NCI-H774 (cell line): ENCODE results near the gene HARS1.
"Not testable (repeated sequence)": the region's sequence is repeated elsewhere in the genome, so short reads cannot be mapped to it uniquely, and the experiment has no call there.

Experiments used
- DNase-seq: peaks from one replicate; lab custom pipeline; 2025; lab: John Stamatoyannopoulos, UW

HARS1 gene

GRCh38 chr5:140674629-140675028 is 16.5 kb downstream of the HARS1 start:
- no peak for DNase-seq

GRCh38 chr5:140674211-140674610 is 17.0 kb downstream of the HARS1 start:
- DNase-seq: no peak

- no peak for DNase-seq
Observed at GRCh38 chr5:140673187-140673976, 17.8 kb downstream of the HARS1 start, which contains the start of gene DND1. Gene DND1 (minus strand): TSS chr5:140673576. CDS start chr5:140673542, 34 bp downstream.

- DNase-seq: no peak
Observed at GRCh38 chr5:140672455-140673186, 18.5 kb downstream of the HARS1 start.

- DNase-seq: no peak
Observed at GRCh38 chr5:140671472-140672125, 19.6 kb downstream of the HARS1 start.

DNA sequence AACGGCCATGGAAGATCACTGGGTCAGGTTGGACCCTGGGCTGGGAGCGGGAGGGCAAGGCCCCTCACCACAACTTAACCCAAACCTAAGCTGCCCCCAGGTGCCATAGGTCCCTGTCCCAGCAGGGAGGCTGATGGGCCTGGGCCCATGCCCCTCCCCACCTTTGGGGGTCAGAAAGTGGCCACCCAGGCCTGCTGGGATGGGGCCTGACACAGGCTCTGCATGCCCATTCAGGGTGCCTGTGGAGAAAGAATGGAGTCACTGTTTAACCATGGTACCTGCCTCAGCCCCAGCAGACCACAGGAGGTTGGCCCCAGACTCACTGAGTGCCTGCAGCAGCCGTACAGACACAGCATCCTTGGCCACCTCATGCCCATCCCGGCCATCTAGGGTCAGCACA is 20.1 kb downstream of the HARS1 start:
- not testable (repeated sequence) for DNase-seq

GRCh38 chr5:140664359-140665119 is 26.6 kb downstream of the HARS1 start, which contains the start of gene WDR55:
Gene WDR55 (plus strand): TSS chr5:140664904. CDS start chr5:140664913, 9 bp downstream.
- peak; percentile 91 for DNase-seq

DNA sequence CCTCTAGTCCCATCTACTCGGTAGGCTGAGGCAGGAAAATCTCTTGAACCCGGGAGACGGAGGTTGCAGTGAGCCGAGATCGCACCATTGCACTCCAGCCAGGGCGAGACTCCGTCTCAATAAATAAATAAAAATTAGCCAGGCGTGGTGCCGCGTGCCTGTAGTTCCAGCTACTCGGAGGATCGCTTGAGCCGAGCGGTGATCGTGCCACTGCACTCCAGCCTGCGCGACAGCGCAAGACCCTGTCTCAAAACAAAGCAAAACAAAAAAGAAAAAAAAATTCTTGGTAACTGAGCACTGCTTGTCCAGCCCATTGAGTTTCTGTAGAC is 27.2 kb downstream of the HARS1 start:
- DNase-seq: no peak

DNA sequence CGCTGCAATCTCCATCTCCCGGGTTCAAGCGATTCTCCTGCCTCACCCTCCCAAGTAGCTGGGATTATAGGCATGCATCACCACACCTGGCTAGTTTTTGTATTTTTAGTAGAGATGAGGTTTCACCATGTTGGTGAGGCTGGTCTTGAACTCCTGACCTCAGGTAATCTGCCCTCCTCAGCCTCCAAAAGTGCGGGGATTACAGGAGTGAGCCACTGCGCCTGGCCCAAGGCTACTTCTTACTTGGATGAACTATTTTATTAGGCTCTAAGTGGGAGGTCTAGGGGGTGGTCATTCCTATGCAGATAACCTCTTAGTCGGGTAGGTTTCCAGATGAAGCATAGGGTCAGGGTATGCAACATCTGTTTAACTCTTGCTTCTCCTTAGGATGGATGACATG is 30.8 kb downstream of the HARS1 start:
- not testable (repeated sequence) for DNase-seq

DNA sequence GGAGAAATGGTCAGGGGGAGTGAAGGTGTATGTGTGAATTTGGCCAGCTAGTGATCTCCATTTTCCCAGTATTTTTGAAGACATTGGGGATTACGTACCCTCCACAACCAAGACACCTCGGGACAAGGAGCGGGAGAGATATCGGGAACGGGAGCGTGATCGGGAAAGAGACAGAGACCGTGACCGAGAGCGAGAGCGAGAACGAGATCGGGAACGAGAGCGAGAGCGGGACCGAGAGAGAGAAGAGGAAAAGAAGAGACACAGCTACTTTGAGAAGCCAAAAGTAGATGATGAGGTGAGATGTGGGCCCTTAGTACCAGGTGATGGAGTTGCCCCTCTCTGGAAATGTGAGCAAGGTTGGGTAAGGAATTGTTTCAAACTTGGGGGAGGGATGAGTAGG is 32.3 kb downstream of the HARS1 start:
- no peak for DNase-seq

DNA sequence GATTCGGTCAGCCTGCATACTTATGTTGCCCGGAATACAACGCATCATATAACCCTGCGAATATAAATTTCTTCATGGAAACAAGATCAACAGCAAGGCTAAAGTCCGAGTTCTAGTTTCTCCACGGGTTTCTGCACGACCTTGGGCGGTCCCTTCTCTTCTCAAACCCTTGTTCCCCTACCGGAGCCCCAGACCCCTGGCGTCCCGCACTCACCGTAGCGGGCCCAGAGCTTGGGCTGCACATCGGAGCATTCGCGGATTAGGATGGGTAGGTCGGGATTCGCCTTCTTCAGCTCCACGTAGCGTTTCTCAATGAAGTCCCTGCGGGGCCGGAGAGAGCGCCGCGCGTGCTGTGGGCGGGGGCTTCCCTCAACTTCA is 44.1 kb downstream of the HARS1 start:
- DNase-seq: no peak

- no peak for DNase-seq
Observed at GRCh38 chr5:140642718-140643117, 48.5 kb downstream of the HARS1 start.

GRCh38 chr5:140641716-140642115 is 49.5 kb downstream of the HARS1 start:
- no peak for DNase-seq

DNA sequence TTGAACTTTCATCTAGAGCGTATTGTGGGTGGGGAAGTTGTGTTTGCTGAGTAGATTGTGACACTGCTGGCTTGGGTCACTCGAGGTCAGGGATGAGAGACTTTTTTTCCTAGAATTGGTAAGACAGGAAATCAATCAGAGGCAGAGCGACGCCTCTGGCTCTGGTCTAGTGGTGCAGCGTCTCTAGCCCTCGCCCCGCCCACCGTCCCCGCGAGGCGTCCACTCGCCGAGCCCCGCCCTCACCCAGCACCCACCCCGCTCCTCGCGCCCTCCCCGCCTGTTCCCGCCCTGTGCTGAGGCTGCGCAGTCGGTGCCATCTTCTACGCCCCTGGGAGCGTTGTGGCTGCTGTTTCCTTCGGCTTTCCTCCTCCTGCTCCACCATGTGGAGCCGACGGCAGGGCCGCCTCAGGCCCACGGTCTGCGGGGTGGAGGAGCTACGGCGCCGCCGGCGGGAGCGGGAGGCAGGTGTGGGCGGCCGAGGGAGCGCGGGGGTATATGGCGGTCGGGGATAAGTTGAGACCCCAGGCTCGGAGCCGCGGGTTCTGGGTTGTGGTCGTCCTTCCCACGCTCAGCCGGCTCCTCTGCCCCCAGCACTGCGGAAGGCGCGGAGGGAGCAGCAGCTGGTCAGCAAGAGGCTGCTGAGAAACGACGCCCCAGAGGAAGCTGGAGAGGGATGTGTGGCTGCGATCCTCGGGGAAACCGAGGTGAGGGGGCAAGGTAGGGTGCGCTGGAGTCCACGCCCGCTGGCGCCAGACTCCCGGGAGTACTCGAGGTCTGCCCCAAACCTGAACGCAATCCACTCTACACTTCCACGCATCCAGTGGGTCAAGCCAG is 51.8 kb downstream of the HARS1 start, which contains the start of gene TMCO6:
Gene TMCO6 (plus strand): TSS at position 304 of the 834 bp plus-strand sequence. CDS start 77 bp downstream, at position 381.
- peak; percentile 93 for DNase-seq

GRCh38 chr5:140638898-140639147 is 52.3 kb downstream of the HARS1 start:
- not testable (repeated sequence) for DNase-seq

DNA sequence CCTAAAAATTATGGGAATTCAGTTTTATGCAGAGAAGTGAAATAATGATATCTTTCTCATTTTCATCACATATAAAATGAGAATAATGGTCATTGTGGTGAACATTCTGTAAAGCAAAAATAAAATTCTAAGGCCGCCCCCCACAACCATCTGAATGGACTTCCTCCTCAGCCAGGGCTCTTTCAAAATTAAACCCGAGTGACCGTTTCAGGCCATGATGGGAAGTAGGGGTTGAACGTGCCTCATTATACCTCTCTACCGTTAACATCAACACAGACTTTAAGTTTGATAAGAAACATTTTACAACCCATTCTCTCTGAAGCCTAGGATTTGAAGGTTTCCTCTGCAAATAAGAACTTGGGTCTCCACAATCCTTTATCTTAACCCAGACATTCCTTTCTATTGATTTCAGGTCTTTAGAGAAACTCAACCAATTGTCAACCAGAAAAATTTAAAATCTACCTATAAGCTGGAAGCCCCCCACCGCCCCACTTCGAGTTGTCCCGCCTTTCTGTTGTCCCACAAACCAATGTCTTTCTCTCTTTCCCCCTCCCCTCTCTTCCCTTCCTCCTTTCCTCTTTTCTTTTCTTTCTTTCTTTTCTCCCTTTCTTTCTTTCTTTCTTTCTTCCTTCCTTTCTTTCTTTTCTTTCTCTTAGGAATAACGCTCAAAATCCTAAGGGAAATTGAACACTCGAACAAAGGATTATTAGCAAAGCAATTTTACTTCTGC is 53.6 kb downstream of the HARS1 start:
- DNase-seq: no peak

DNA sequence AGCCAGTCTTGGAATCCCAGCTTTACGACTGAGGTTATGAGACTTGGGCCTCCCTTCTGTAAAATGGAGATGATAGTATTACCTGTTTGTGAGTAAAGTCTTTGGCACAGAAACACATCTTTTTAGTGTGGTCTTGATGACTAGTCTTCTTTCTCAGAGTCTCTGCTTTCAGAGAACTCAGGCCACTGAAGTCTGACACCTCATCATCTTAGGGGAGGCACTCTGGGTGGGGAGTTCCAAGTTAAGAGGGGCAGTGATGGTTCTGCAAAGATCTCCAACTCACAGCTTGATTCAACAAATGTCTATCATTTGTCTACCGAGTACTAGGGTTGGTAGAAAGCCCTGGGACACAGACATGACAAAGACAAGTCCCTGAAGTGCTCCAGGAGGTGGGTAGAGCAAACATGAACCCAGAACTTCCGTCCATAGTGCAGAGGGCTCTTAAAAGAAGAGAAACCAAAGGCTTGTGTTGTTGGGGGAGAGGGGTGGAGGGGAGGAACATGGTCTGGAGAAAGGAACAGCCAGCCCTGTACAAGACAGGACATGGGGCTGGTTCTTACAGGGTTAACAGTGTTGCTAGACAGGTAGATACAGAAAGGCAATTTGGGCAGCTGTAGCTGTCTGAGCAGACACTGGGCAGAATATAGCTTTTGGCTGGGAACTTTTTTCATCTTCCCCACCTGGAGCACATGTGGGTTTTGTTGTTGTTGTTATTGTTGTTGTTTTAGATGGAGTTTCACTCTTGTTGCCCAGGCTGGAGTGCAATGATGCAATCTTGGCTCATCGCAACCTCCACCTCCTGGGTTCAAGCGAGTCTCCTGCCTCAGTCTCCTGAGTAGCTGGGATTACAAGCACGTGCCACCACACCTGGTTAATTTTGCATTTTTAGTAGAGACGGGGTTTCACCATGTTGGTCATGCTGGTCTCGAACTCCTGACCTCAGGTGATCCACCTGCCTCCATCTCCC is 55.6 kb downstream of the HARS1 start:
- DNase-seq: no peak

- no peak for DNase-seq
Observed at GRCh38 chr5:140634103-140634502, 57.1 kb downstream of the HARS1 start.

GRCh38 chr5:140633501-140633900 is 57.7 kb downstream of the HARS1 start:
- no peak for DNase-seq
